Gastroesophageal sphincter (tissue), 4 donors: ENCODE measurements around the gene TBCE. TPM values are rescaled to one million over a fixed set of nuclear protein-coding genes. Genes with fewer than 3 reads are reported as not detected.

Source experiments
- ATAC-seq: fragments of 150-250 bp; one replicate; pipeline ENCODE4 v1.9.1; 2016; ENCODE audit warnings: mild to moderate bottlenecking, moderate library complexity
- H3K27ac ChIP-seq, 4 donors: fragments of 200-600 bp; sonication (generic) in 3 of 4; 1 replicate in 3 of 4; 2 replicates in 1 of 4; pipeline ENCODE4 v1.5.1; 2016 to 2019
- H3K27me3 ChIP-seq: fragments of 200-600 bp; sonication (generic); one replicate; pipeline ENCODE4 v1.5.1; 2019
- H3K36me3 ChIP-seq, 2 donors: fragments of 200-600 bp; sonication (generic); one replicate each; pipeline ENCODE4 v1.5.1; 2019; ENCODE audit warnings: control low read depth in 1 of 2
- H3K4me1 ChIP-seq, 3 donors: fragments of 200-600 bp; sonication (generic); 1 replicate in 2 of 3; 2 replicates in 1 of 3; pipeline ENCODE4 v1.5.1; 2016 to 2019; ENCODE audit warnings: control low read depth in 2 of 3
- H3K4me3 ChIP-seq, 2 donors: fragments of 200-600 bp; sonication (generic); one replicate each; pipeline ENCODE4 v1.5.1; 2019; ENCODE audit warnings: mild to moderate bottlenecking in 1 of 2, moderate library complexity in 1 of 2
- H3K9me3 ChIP-seq, 3 donors: fragments of 200-600 bp; sonication (generic); one replicate each; pipeline ENCODE4 v1.5.1; 2017 to 2019; ENCODE audit warnings: control low read depth in 2 of 3
- CTCF ChIP-seq, 4 experiments: fragments of 200-600 bp in 2 of 4; fragments of 450-650 bp in 2 of 4; sonication (generic) in 1 of 4; IDR thresholded peaks; one replicate each; pipeline ENCODE4 v1.5.1; 2017 to 2019; ENCODE audit warnings: antibody characterized with exemption in 4 of 4, mild to moderate bottlenecking in 2 of 4, moderate library complexity in 2 of 4
- EP300 ChIP-seq: sonication (generic); formaldehyde crosslinking; IDR thresholded peaks from one replicate; pipeline ENCODE4 v1.6.1; 2017; ENCODE audit warnings: antibody characterized with exemption, mild to moderate bottlenecking
- POLR2A ChIP-seq, 2 donors: fragments of 450-650 bp; IDR thresholded peaks; one replicate each; pipeline ENCODE4 v1.6.1; 2017; ENCODE audit warnings: antibody characterized with exemption in 2 of 2, mild to moderate bottlenecking in 2 of 2, moderate library complexity in 1 of 2
- POLR2AphosphoS5 ChIP-seq: sonication (generic); formaldehyde crosslinking; IDR thresholded peaks from one replicate; pipeline ENCODE4 v1.6.1; 2017; ENCODE audit warnings: antibody characterized with exemption
- WGBS, 2 donors: methylation state at CpG; one replicate each; pipeline ENCODE4 v1.1.5; 2018; ENCODE audit warnings: low coverage in 1 of 2; 5-methylcytosine and 5-hydroxymethylcytosine counted together
- total RNA-seq, 4 donors: library from RNA; depleted of rRNA; stranded (reverse); fragments of >200 nt; gene quantifications; one replicate each; pipeline ENCODE4 v1.1.0, GENCODE V29; 2016

Gene TBCE
- total RNA-seq, 4 donors from 2014 or later = 13.9 to 22.7 (median 15.4) TPM

- TF ChIP-seq CTCF (IDR thresholded peaks at IDR 0.05) (no peak), EP300 (no peak), POLR2AphosphoS5 (no peak)
- 75 to 80% methylated on average over 2 of the region's 5 CpGs for WGBS, 2 donors
- ATAC-seq = peak; percentile 13
Observed at GRCh38 chr1:235411489-235412486, 44.6 kb downstream of the TBCE start.

GRCh38 chr1:235415008-235415904 lies 48.0 kb downstream of the TBCE start:
- 71 to 75% methylated on average over 5 to 7 of the region's 7 CpGs for WGBS, 2 donors
- Histone ChIP-seq H3K9me3 (no peaks in the 10 kb centered on the region), H3K27me3 (no peaks in the 10 kb centered on the region), H3K4me1 (peaks cover 0 to 18% (median 0%) of the 10 kb centered on the region in 3 donors), H3K36me3 (peaks cover 0 to 8% of the 10 kb centered on the region in 2 donors), H3K27ac (no peak overlapping the region), H3K4me3 (no peak overlapping the region)
- ATAC-seq = peak; percentile 58
- TF ChIP-seq EP300 (no peak), POLR2A (IDR thresholded peaks at IDR 0.05) (no peak), CTCF (IDR thresholded peaks at IDR 0.05) (peak; percentile 51 to 75 (median 73))

More at GRCh38 chr1:235411489-235412486, 44.6 kb downstream of the TBCE start:
- no peaks in the 10 kb centered on the region for H3K36me3 ChIP-seq
- no peak overlapping the region for H3K4me3 ChIP-seq
- H3K27me3 ChIP-seq = no peaks in the 10 kb centered on the region
- H3K4me1 ChIP-seq = peaks cover 0 to 14% (median 0%) of the 10 kb centered on the region in 3 donors
- no peaks in the 10 kb centered on the region for H3K9me3 ChIP-seq
- H3K27ac ChIP-seq = peak overlapping the region in 1 of 4 donors; percentile 39

- no peaks in the 10 kb centered on the region for H3K9me3 ChIP-seq
- no peak overlapping the region for H3K4me3 ChIP-seq
- TF ChIP-seq POLR2AphosphoS5 (no peak), CTCF (IDR thresholded peaks at IDR 0.05) (no peak), POLR2A (IDR thresholded peaks at IDR 0.05) (no peak), EP300 (no peak)
- no peaks in the 10 kb centered on the region for H3K27me3 ChIP-seq
- H3K27ac ChIP-seq = no peak overlapping the region
- peaks cover 0 to 15% (median 0%) of the 10 kb centered on the region in 3 donors for H3K4me1 ChIP-seq
- H3K36me3 ChIP-seq = peaks cover 0 to 8% of the 10 kb centered on the region in 2 donors
- WGBS, 2 donors = 77 to 80% methylated on average over 1 of the region's 1 CpG
- ATAC-seq = no peak
Observed at GRCh38 chr1:235416662-235417049, 49.4 kb downstream of the TBCE start.

GRCh38 chr1:235417086-235417697 lies 50.0 kb downstream of the TBCE start:
- TF ChIP-seq POLR2A (IDR thresholded peaks at IDR 0.05) = no peak
- TF ChIP-seq POLR2AphosphoS5 = peak; percentile 48
- TF ChIP-seq EP300 = no peak
- peak in 3 of 4 experiments; percentile 81 to 82 (median 81) for TF ChIP-seq CTCF (IDR thresholded peaks at IDR 0.05)
- Histone ChIP-seq H3K9me3 (no peaks in the 10 kb centered on the region), H3K27me3 (no peaks in the 10 kb centered on the region), H3K36me3 (peaks cover 0 to 8% of the 10 kb centered on the region in 2 donors), H3K4me1 (peaks cover 0 to 13% (median 0%) of the 10 kb centered on the region in 3 donors), H3K27ac (no peak overlapping the region), H3K4me3 (no peak overlapping the region)
- 28 to 32% methylated on average over 8 of the region's 8 CpGs for WGBS, 2 donors
- peak; percentile 73 for ATAC-seq
